ENCODE measurements around the gene TMEM184C.

The TMEM184C gene

GRCh38 chr4:147583876-147584275 is 33.3 kb upstream of the TMEM184C start:
- Histone ChIP-seq H3K27ac (ENCODE audit: insufficient read depth, low read depth, low read length, poor library complexity, severe bottlenecking) (no peak overlapping the region), H3K36me3 (ENCODE audit: control insufficient read depth, insufficient read depth, low read length) (no peaks in the 10 kb centered on the region), H3K27me3 (ENCODE audit: control insufficient read depth, insufficient read depth, low read length, poor library complexity, severe bottlenecking) (no peaks in the 10 kb centered on the region), H3K4me3 (ENCODE audit: insufficient read depth, low read depth, low read length) (no peak overlapping the region), H3K4me1 (ENCODE audit: control insufficient read depth, insufficient read depth, low read length) (peaks cover 4% of the 10 kb centered on the region), H3K9me3 (ENCODE audit: control insufficient read depth, low read length) (no peaks in the 10 kb centered on the region)
- 91 to 93% methylated on average over 1 of the region's 1 CpG for WGBS, 2 experiments

DNA sequence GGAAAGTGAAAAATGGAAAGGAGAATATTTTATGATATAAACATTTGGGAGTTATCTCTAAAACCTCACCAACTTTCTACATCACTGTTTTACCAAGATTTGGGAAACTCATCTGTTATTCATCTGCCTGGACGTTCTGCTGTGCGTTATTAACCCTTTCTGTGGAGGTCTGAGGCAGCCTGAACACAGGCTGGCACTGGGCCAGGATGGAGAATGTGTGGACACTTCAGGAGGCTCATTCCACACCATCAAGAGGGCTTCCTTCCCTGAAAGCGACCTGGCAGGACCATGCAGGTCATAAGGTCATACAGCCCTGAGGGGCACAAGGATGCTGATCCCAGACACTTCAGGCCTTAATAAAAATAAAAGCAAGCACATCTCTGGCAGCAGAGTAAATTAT is 31.2 kb upstream of the TMEM184C start:
- Histone ChIP-seq H3K36me3 (ENCODE audit: control insufficient read depth, insufficient read depth, low read length) (no peaks in the 10 kb centered on the region), H3K27ac (ENCODE audit: insufficient read depth, low read depth, low read length, poor library complexity, severe bottlenecking) (no peak overlapping the region), H3K4me3 (ENCODE audit: insufficient read depth, low read depth, low read length) (no peak overlapping the region), H3K4me1 (ENCODE audit: control insufficient read depth, insufficient read depth, low read length) (peaks cover 8% of the 10 kb centered on the region), H3K9me3 (ENCODE audit: control insufficient read depth, low read length) (no peaks in the 10 kb centered on the region), H3K27me3 (ENCODE audit: control insufficient read depth, insufficient read depth, low read length, poor library complexity, severe bottlenecking) (no peaks in the 10 kb centered on the region)
- WGBS, 2 experiments, result 82 to 86% methylated on average over 3 of the region's 3 CpGs

GRCh38 chr4:147586637-147587036 is 30.6 kb upstream of the TMEM184C start:
- Histone ChIP-seq H3K27ac (ENCODE audit: insufficient read depth, low read depth, low read length, poor library complexity, severe bottlenecking) (no peak overlapping the region), H3K27me3 (ENCODE audit: control insufficient read depth, insufficient read depth, low read length, poor library complexity, severe bottlenecking) (no peaks in the 10 kb centered on the region), H3K36me3 (ENCODE audit: control insufficient read depth, insufficient read depth, low read length) (no peaks in the 10 kb centered on the region), H3K4me3 (ENCODE audit: insufficient read depth, low read depth, low read length) (no peak overlapping the region), H3K4me1 (ENCODE audit: control insufficient read depth, insufficient read depth, low read length) (peaks cover 8% of the 10 kb centered on the region), H3K9me3 (ENCODE audit: control insufficient read depth, low read length) (no peaks in the 10 kb centered on the region)
- WGBS, 2 experiments, result 79 to 84% methylated on average over 3 of the region's 4 CpGs

DNA sequence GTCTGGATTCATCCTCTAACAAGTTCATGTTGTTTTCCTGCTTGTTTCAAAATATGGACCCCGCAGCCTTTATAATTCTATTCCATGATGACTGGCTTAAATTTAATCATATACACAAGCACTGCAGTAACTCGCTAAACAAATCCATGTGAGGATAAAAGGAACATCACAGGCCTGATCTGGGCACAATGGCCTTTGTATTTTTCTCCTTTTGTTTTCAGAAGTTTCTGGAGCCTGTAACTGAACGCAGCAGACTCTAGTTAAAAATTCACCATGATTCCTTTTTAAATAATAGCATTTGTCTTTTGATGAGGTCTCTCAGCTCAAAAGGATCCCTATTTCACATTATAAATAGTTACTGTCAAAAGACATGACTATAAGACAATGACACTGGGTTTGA is 30.2 kb upstream of the TMEM184C start:
- no peaks in the 10 kb centered on the region for H3K36me3 ChIP-seq (ENCODE audit: control insufficient read depth, insufficient read depth, low read length)
- H3K27ac ChIP-seq (ENCODE audit: insufficient read depth, low read depth, low read length, poor library complexity, severe bottlenecking), result no peak overlapping the region
- no peaks in the 10 kb centered on the region for H3K9me3 ChIP-seq (ENCODE audit: control insufficient read depth, low read length)
- no peak overlapping the region for H3K4me3 ChIP-seq (ENCODE audit: insufficient read depth, low read depth, low read length)
- peaks cover 8% of the 10 kb centered on the region for H3K4me1 ChIP-seq (ENCODE audit: control insufficient read depth, insufficient read depth, low read length)
- WGBS, 2 experiments, result 75 to 82% methylated on average over 2 to 3 of the region's 3 CpGs
- H3K27me3 ChIP-seq (ENCODE audit: control insufficient read depth, insufficient read depth, low read length, poor library complexity, severe bottlenecking), result no peaks in the 10 kb centered on the region

- H3K4me1 ChIP-seq (ENCODE audit: control insufficient read depth, insufficient read depth, low read length), result peaks cover 8% of the 10 kb centered on the region
- H3K9me3 ChIP-seq (ENCODE audit: control insufficient read depth, low read length), result no peaks in the 10 kb centered on the region
- H3K36me3 ChIP-seq (ENCODE audit: control insufficient read depth, insufficient read depth, low read length), result no peaks in the 10 kb centered on the region
- H3K4me3 ChIP-seq (ENCODE audit: insufficient read depth, low read depth, low read length), result no peak overlapping the region
- no peak overlapping the region for H3K27ac ChIP-seq (ENCODE audit: insufficient read depth, low read depth, low read length, poor library complexity, severe bottlenecking)
- no peaks in the 10 kb centered on the region for H3K27me3 ChIP-seq (ENCODE audit: control insufficient read depth, insufficient read depth, low read length, poor library complexity, severe bottlenecking)
- WGBS, 2 experiments, result 56% methylated on average over 1 of the region's 1 CpG; no CpG with 5 or more reads in 1 of the 2 experiments
Measured at GRCh38 chr4:147589586-147589985, 27.6 kb upstream of the TMEM184C start.

- H3K27ac ChIP-seq (ENCODE audit: insufficient read depth, low read depth, low read length, poor library complexity, severe bottlenecking), result no peak overlapping the region
- H3K4me3 ChIP-seq (ENCODE audit: insufficient read depth, low read depth, low read length), result no peak overlapping the region
- 47 to 51% methylated on average over 11 of the region's 12 CpGs for WGBS, 2 experiments
Measured at GRCh38 chr4:147590249-147590920, 26.8 kb upstream of the TMEM184C start.

DNA sequence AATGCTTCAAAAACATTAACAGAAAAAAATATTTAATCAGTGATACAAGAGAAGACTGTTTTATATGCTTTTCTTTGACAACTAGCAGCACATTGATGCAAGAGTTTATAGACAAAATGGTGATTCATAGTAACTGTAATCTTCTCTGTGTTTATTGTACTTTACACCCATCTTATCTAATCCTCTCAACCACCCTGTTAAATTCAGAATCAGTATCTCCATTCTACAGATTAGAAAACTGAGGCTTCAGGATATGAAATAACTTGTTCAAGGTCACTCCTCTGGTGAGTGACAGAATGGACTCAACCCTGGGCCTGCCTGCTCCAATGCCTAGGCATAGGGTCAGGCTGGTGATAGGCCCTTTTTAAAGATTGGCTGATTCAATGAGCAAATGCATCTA is 26.1 kb upstream of the TMEM184C start:
- Histone ChIP-seq H3K27ac (ENCODE audit: insufficient read depth, low read depth, low read length, poor library complexity, severe bottlenecking) (no peak overlapping the region), H3K36me3 (ENCODE audit: control insufficient read depth, insufficient read depth, low read length) (no peaks in the 10 kb centered on the region), H3K27me3 (ENCODE audit: control insufficient read depth, insufficient read depth, low read length, poor library complexity, severe bottlenecking) (no peaks in the 10 kb centered on the region), H3K9me3 (ENCODE audit: control insufficient read depth, low read length) (no peaks in the 10 kb centered on the region), H3K4me3 (ENCODE audit: insufficient read depth, low read depth, low read length) (no peak overlapping the region), H3K4me1 (ENCODE audit: control insufficient read depth, insufficient read depth, low read length) (peaks cover 8% of the 10 kb centered on the region)

More at GRCh38 chr4:147590249-147590920, 26.8 kb upstream of the TMEM184C start:
- no peaks in the 10 kb centered on the region for H3K9me3 ChIP-seq (ENCODE audit: control insufficient read depth, low read length)
- H3K27me3 ChIP-seq (ENCODE audit: control insufficient read depth, insufficient read depth, low read length, poor library complexity, severe bottlenecking), result no peaks in the 10 kb centered on the region
- H3K4me1 ChIP-seq (ENCODE audit: control insufficient read depth, insufficient read depth, low read length), result peaks cover 8% of the 10 kb centered on the region
- no peaks in the 10 kb centered on the region for H3K36me3 ChIP-seq (ENCODE audit: control insufficient read depth, insufficient read depth, low read length)

DNA sequence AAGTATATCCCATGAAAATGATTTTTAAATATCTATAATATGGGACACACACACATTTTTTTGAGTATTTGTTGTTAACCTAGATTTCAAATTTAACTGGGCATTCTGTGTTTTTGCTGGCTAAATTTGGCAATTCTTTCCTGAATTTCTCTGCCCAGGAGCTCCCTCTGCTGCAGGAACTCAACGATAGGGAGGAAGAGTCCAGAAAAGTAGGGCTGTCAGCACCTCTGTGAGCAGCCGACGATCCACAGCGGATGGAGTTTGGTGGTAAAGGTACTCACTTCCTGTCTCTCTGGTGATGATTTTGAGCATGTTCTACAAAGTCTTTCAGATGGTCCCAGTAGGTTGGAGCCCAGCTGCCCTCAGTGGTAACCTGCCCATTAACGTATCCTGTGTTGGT is 23.1 kb upstream of the TMEM184C start:
- no peaks in the 10 kb centered on the region for H3K36me3 ChIP-seq (ENCODE audit: control insufficient read depth, insufficient read depth, low read length)
- WGBS, 2 experiments, result 86 to 88% methylated on average over 5 of the region's 5 CpGs
- H3K4me3 ChIP-seq (ENCODE audit: insufficient read depth, low read depth, low read length), result no peak overlapping the region
- H3K27me3 ChIP-seq (ENCODE audit: control insufficient read depth, insufficient read depth, low read length, poor library complexity, severe bottlenecking), result no peaks in the 10 kb centered on the region
- peaks cover 4% of the 10 kb centered on the region for H3K4me1 ChIP-seq (ENCODE audit: control insufficient read depth, insufficient read depth, low read length)
- H3K27ac ChIP-seq (ENCODE audit: insufficient read depth, low read depth, low read length, poor library complexity, severe bottlenecking), result no peak overlapping the region
- no peaks in the 10 kb centered on the region for H3K9me3 ChIP-seq (ENCODE audit: control insufficient read depth, low read length)

DNA sequence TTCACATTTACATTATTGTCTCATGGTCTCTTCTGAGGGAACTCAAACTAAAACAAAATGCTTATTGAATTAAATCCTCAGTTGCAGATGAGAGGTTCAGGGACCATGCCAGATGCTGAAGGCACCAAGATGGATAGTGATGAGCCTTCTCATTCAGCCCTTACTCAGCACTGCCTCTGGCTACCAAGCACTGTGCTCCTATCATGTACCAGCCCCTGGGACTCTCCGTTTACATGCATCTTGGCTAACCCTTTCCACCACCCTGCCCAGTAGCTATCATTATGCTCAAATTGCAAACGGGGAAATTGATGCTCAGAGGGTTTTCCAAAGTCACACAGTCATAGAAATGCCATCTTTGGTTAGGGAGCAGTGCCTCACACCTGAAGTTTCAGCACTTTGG is 22.6 kb upstream of the TMEM184C start:
- Histone ChIP-seq H3K36me3 (ENCODE audit: control insufficient read depth, insufficient read depth, low read length) (no peaks in the 10 kb centered on the region), H3K4me3 (ENCODE audit: insufficient read depth, low read depth, low read length) (no peak overlapping the region), H3K4me1 (ENCODE audit: control insufficient read depth, insufficient read depth, low read length) (peaks cover 3% of the 10 kb centered on the region), H3K9me3 (ENCODE audit: control insufficient read depth, low read length) (no peaks in the 10 kb centered on the region), H3K27me3 (ENCODE audit: control insufficient read depth, insufficient read depth, low read length, poor library complexity, severe bottlenecking) (no peaks in the 10 kb centered on the region), H3K27ac (ENCODE audit: insufficient read depth, low read depth, low read length, poor library complexity, severe bottlenecking) (no peak overlapping the region)
- 89 to 92% methylated on average over 2 of the region's 2 CpGs for WGBS, 2 experiments

DNA sequence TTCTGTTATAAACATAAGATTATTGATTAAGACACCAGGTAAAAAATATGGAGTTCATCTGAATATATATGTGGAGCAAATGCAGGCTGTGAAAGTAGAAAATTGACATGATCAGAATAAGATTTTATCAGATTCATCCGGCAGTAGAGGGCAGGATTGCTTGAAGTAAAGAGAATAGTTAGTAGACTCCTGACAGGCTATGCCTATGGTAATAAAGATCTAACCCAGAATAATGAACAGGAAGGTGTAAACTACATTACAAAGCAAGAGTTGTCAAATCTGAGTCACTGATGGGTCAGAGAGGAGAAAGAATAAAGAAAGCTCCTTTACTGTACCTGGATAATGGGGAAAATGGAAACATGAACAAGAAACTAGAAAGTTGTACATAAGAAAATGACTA is 20.8 kb upstream of the TMEM184C start:
- Histone ChIP-seq H3K27me3 (ENCODE audit: control insufficient read depth, insufficient read depth, low read length, poor library complexity, severe bottlenecking) (no peaks in the 10 kb centered on the region), H3K36me3 (ENCODE audit: control insufficient read depth, insufficient read depth, low read length) (no peaks in the 10 kb centered on the region), H3K27ac (ENCODE audit: insufficient read depth, low read depth, low read length, poor library complexity, severe bottlenecking) (no peak overlapping the region), H3K4me3 (ENCODE audit: insufficient read depth, low read depth, low read length) (no peak overlapping the region), H3K9me3 (ENCODE audit: control insufficient read depth, low read length) (no peaks in the 10 kb centered on the region), H3K4me1 (ENCODE audit: control insufficient read depth, insufficient read depth, low read length) (no peaks in the 10 kb centered on the region)
- 83 to 97% methylated on average over 1 of the region's 1 CpG for WGBS, 2 experiments

GRCh38 chr4:147596981-147597380 is 20.2 kb upstream of the TMEM184C start:
- Histone ChIP-seq H3K4me3 (ENCODE audit: insufficient read depth, low read depth, low read length) (no peak overlapping the region), H3K4me1 (ENCODE audit: control insufficient read depth, insufficient read depth, low read length) (no peaks in the 10 kb centered on the region), H3K27ac (ENCODE audit: insufficient read depth, low read depth, low read length, poor library complexity, severe bottlenecking) (no peak overlapping the region), H3K36me3 (ENCODE audit: control insufficient read depth, insufficient read depth, low read length) (no peaks in the 10 kb centered on the region), H3K27me3 (ENCODE audit: control insufficient read depth, insufficient read depth, low read length, poor library complexity, severe bottlenecking) (no peaks in the 10 kb centered on the region), H3K9me3 (ENCODE audit: control insufficient read depth, low read length) (no peaks in the 10 kb centered on the region)
- WGBS, 2 experiments, result 83 to 95% methylated on average over 1 of the region's 1 CpG

All from ectodermal cell (in vitro differentiated cells).